HG03460 (cell line): ENCODE measurements around the gene GABRG3.

ENCODE experiments used
- ATAC-seq: cut with Tn5 transposase; IDR thresholded peaks from one replicate; pipeline ENCODE4 v1.9.1; 2021; ENCODE audit not compliant: unreplicated experiment

The GABRG3 gene

GRCh38 chr15:27094235-27094634, 123.3 kb downstream of the GABRG3 start:
- no peak for ATAC-seq

- no peak for ATAC-seq
These were observed 125.1 kb downstream of the GABRG3 start for GRCh38 chr15:27095886-27096624.

- ATAC-seq, result no peak
These were observed 126.5 kb downstream of the GABRG3 start for GRCh38 chr15:27097506-27097905.

GRCh38 chr15:27101982-27102381, 131.0 kb downstream of the GABRG3 start:
- ATAC-seq, result no peak

- ATAC-seq, result no peak
These were observed 140.3 kb downstream of the GABRG3 start for GRCh38 chr15:27111323-27111722.

- no peak for ATAC-seq
These were observed 143.5 kb downstream of the GABRG3 start for GRCh38 chr15:27114473-27114872.

GRCh38 chr15:27119695-27120266, 148.8 kb downstream of the GABRG3 start:
- ATAC-seq, result no peak

GRCh38 chr15:27121672-27122071, 150.7 kb downstream of the GABRG3 start:
- ATAC-seq, result no peak

- ATAC-seq, result no peak
These were observed 152.3 kb downstream of the GABRG3 start for GRCh38 chr15:27123291-27123690.

GRCh38 chr15:27123808-27124207, 152.8 kb downstream of the GABRG3 start:
- no peak for ATAC-seq

GRCh38 chr15:27124287-27124871, 153.4 kb downstream of the GABRG3 start:
- no peak for ATAC-seq

- ATAC-seq, result no peak
These were observed 154.2 kb downstream of the GABRG3 start for GRCh38 chr15:27125185-27125584.

GRCh38 chr15:27126449-27126848, 155.5 kb downstream of the GABRG3 start:
- no peak for ATAC-seq

GRCh38 chr15:27127815-27128570, 157.0 kb downstream of the GABRG3 start:
- ATAC-seq, result no peak

- ATAC-seq, result no peak
These were observed 162.3 kb downstream of the GABRG3 start for GRCh38 chr15:27133249-27133648.

GRCh38 chr15:27134481-27134880, 163.5 kb downstream of the GABRG3 start:
- ATAC-seq, result no peak

- ATAC-seq, result no peak
These were observed 164.2 kb downstream of the GABRG3 start for GRCh38 chr15:27135151-27135550.

- ATAC-seq, result no peak
These were observed 166.1 kb downstream of the GABRG3 start for GRCh38 chr15:27137127-27137526.

GRCh38 chr15:27165590-27165989, 194.6 kb downstream of the GABRG3 start:
- no peak for ATAC-seq

GRCh38 chr15:27166917-27167316, 195.9 kb downstream of the GABRG3 start:
- no peak for ATAC-seq

- ATAC-seq, result no peak
These were observed 196.8 kb downstream of the GABRG3 start for GRCh38 chr15:27167738-27168137.

- ATAC-seq, result no peak
These were observed 199.9 kb downstream of the GABRG3 start for GRCh38 chr15:27170851-27171250.
